GM15510 (cell line): ENCODE data around the gene ACOX3.

ENCODE experiments used
- POLR2A ChIP-seq: IDR thresholded peaks from 3 replicates; pipeline ENCODE4 v1.6.1; 2011; ENCODE audit warnings: borderline replicate concordance; ENCODE audit not compliant: insufficient read length; ENCODE audit errors: extremely low read depth

Gene ACOX3

DNA sequence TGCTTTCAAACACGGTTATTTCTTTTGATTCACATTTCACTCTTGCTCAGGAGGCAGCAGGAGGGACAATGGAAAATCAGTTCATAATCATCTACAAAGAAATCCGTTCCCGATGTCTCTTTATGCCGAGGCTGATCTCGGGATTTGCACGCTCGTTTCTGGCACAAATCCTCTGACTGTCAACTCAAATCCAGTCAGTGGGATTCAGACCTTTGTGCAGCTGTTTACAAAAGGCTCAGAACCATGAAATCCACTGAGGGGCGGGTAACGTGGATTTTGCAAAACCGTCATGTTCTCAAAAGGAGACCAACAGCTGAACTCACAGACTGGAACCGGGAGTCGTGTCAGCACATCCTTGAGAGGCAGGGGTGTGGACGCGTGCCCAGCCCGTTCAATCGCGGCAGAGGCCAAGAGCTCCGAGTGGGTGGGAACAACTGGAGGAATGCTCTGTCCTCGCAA is 46.4 kb downstream of the ACOX3 start:
- no peak for TF ChIP-seq POLR2A

DNA sequence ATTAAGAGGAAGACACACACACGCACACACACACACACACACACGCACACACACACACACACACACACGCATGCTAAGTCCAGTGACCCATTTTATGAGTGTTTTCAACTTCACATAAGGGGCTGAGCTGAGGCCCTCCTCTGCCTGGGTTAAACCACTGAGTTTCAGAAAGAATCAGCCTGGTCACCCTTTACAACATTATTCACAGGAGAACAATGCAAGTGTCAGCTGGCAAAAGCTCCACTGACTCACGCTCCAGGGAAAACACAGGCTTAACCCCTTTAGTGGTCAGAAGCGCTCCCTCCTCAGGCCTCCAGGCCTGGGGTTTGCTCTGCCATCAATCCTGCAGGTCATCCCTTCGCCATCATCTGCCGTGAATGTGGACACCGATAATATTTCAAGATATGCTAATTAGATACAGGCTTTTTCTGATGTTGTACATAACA is 46.9 kb downstream of the ACOX3 start:
- no peak for TF ChIP-seq POLR2A

DNA sequence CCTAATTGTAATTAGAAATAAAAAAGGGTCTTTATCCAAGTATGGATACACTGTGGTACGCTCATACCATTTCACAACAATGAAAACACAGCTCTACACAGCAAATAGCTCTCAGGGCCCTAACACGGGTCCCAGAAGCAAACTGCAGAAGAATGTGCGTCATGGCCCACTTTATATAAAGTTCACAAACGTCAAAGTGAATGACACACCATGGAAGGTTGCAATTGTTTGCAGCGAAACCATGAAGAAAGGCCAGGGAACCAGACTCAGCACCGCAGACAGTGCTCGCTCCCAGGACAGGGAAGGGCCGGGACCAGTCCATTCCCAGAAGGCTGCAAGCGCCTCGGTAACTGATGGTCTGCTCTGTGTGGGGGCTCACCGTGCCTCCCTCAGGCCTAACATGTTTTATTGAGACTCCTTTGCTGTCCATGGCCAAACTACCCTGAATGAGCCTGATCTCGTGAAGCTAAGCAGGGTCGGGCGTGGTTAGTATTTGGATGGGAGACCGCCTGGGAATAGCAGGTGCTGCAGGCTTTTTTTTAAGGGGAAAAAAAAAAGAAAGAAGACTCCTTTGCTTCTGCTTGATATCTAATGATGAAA is 47.8 kb downstream of the ACOX3 start:
- TF ChIP-seq POLR2A: no peak

DNA sequence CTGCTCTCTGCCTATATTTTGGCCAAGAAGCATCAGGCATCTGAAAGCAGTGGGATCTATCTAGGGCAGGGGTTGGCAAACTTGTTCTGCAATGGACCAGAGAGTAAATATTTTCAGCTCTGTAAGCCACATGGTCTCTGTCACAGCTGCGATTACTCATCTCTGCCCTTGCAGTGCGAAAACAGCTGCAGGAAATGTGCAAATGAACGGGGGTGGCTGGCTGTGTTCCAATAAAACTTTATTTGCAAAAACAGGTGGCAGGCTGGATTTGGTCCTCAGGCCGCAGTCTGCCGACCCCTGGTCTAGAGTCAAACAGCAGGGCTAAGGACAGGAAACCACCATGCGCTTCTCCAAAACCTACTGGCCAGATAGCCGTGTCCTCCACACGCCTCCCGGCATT is 48.6 kb downstream of the ACOX3 start:
- no peak for TF ChIP-seq POLR2A

DNA sequence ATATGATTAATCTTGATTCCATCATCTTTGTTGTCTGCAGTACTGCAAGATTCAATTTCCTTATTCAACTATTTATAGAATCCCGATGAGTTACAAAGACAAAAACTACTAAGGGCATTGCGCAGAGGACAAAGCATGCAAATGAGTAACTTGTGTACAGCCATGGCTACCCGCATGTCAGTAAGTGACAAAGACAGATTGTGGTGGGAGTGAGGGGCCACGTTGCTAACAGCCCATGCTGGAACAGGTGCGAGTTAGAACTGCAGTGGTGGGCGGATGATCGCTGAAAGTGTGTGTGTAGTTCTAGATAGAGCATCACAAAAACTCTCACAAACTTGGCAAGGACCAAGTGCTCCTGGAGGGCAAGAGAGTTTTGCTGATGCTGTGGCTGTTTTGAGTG is 49.5 kb downstream of the ACOX3 start:
- no peak for TF ChIP-seq POLR2A

DNA sequence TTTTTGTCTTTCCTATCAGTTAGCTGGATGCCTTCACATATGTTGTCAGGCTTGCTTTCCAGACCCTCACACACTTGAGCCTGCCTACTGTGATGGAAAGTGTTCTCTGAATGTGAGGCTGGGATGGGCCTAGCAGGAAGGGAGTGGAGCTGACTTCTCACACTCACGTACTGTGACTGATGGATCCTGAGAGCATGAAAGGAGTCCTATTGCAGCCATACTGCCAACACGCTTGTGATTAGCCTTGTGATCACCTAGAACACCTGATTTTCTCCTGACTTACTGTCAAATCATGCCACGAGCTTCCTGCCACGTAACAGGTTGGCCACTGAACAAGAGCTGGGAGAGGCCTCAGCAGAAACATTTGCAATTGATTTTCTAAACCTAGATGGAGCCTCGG is 49.9 kb downstream of the ACOX3 start:
- no peak for TF ChIP-seq POLR2A

DNA sequence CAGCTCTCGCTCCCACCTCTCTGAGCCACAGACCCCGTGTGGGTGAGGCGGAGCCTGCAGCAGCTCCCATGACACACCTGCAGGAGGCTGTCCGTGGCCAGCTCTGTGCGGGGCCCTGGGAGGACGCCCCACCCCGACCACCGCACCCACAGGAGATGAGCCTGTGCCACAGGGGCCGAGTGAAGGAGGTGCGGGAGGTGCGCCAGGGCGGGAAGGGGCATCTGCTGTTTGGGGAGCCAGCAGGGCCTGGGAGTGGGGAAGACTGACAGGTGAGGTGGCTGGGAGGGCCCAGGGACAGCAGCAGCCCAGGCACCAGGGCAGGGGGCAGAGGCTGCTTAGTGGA is 52.0 kb downstream of the ACOX3 start:
- TF ChIP-seq POLR2A: no peak

DNA sequence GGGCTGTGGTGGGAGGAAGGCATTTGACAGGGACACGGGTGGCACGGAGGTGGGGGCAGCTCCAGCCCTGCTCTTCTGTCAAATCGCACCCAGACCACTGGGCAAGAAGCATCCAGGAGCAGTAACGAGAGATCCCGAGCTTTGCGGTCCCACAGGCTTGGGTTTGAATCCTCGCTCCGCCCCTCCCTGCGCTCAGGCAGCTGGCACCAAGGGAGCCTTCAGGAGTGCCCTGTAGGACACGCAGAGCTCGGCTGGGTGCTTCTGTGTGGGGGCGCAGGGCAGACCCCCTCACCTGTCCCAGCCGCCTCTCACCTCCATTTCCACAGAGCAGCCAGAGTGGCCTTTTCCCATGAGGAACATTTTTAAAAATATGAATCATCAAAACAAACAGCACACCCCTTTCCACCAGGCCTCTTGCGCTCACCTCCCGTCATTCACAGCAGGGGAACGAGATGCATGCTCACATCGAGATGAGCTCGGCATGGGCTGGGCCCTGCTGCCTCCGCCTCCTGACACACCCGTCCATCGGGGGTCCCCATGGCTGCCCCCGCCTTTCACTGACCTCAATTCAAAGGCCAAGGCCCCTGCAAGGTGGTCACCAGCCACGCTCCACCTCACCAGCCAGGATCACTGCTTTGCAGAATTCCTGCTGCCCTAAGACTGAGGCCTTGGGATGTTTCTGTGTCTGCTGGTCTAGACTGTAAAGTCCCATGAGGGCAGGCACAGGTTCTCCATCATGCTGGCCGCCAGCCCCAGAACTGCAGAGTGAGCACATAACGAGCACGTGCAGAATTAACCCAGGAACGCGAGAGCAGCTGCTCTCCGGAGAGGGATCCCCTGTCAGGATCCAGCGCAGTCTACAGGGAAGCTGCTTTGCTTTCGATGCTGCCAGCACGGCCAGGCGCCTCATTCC is 52.7 kb downstream of the ACOX3 start:
- TF ChIP-seq POLR2A: no peak

DNA sequence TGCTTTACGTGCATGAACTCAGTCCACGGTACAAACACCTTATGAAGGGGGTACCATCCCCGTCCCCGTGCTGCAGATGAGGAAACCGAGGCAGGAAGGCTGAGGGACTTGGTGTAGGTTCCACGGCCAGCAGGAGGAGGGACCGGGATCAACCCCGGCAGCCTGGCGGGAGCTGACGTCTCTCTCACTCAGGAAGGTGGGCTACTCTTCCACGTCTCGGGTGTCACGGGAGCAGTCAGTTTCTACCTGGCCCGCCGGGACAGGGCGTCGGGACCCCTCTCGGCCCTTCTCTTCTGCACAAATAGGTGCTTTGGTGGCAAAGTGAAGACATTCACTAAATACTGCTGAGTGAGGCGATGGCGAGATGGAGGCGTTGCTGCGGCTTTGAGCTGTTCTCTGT is 53.3 kb downstream of the ACOX3 start:
- no peak for TF ChIP-seq POLR2A

DNA sequence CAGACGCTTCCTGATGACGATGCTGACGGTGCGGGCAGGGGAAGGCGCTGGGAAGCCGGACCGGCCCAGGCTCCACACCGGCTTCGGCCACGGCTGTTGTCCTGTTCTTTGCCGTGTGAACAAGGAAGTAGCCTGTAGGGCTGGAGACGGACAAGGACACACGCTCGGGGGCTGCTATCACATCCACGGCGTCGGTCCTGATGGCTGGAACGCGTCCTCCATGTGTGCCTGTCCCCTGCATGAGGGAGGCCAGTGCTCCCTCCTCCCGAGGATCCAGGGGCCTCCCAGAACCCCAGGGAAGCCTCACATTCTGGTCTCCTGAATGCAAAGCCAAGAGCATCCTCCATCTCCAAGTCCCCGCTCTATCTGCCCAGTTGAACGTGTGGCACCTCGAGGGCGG is 53.8 kb downstream of the ACOX3 start:
- TF ChIP-seq POLR2A: no peak

DNA sequence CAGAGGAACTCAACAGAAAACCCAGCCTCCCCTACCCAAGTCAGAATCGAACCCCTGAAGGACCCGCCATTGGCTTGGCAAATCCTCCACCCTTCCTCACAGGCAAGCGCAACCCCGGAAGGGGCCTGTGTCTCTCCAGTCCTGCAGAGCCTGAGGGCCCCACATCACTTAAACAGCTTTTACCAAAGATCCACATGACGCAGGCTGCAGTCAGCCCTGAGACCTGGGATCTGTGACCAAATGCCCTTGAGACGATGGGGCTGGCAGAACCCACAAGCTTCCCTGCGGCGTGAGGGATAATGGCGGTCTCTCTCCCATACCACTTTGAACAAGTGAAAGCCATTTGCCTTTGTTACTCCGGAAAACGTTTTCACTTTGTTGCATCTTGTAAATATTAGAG is 54.9 kb downstream of the ACOX3 start:
- no peak for TF ChIP-seq POLR2A

DNA sequence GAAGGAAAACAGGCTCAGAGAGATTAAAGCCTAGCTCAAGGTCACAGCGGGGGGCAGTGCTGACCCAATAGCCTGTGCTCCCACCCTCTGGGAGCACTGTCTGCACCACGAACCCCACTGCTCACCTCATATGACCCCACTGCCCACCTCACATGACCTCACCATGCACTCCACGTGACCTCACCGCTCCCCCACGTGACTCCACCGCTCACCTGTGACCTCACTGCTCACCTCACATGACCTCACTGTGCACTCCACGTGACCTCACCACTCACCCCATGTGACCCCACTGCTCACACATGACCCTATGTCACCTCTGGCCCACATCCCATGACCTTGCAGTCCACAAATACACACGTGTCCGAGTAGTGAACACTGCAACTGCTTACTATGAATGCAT is 55.4 kb downstream of the ACOX3 start:
- TF ChIP-seq POLR2A: no peak

DNA sequence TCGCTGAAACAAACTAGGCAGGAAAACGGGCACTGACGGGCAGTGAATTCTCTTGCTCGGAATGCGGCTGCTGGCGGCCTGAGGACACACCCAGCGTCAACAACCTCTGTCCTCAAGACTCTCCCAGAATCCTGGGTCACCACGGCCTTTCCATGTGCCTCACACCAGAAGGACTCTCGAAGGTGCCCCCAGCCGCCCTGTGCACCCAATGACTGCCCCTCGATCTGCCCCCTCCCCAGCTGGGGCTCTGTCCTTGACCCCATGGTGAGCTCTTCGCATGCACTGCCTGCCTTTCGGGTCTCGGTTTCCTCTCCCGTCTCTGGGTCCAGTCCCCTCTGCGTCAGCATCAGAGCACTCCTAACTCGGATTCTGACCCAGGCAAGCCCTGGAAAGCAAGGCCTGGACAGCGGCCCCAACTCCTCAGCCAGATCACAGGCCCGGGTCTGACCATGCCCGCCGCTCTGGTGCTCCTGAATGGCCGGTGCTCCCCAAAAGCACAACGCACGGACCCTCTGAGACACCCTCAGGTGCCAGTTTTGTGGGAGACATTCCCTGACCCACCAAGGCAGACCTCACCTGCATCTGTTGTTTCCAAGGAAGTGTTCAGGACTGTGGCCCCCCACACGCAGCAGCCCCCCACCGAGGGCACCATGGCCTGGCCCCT is 56.0 kb downstream of the ACOX3 start:
- no peak for TF ChIP-seq POLR2A

DNA sequence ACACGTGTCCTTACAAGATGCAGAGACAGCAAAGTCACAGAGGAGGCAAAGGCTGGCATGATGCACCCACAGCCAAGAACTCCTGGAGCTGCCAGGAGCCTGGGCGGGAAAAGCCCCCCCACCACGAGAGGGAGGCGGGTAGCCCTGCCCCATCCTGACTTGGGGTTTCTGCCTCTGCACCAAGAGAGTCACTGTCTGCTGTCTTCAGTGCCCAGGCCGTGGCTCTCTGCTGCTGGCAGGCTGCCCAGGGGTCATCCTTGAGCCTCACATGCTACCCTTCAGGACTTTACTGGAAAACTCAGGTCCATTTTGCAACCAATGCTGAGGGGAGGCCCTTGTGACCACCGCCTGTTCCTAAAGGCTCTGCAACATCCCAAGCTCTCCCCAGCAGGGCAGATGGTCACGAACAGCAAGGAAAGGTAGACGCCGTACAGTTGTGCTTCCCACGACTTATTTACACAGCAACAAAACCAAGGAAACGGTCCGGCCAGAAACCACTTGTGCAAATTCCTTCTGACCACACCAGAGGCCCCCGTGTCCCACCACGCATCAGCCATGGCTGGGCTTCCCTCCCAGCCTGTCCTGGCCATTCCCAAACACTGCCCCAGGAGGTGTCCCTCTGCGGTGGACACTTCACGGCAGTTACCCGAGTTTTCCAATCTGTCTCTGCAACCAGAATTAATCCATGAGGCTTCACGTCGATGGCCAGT is 56.9 kb downstream of the ACOX3 start:
- no peak for TF ChIP-seq POLR2A

DNA sequence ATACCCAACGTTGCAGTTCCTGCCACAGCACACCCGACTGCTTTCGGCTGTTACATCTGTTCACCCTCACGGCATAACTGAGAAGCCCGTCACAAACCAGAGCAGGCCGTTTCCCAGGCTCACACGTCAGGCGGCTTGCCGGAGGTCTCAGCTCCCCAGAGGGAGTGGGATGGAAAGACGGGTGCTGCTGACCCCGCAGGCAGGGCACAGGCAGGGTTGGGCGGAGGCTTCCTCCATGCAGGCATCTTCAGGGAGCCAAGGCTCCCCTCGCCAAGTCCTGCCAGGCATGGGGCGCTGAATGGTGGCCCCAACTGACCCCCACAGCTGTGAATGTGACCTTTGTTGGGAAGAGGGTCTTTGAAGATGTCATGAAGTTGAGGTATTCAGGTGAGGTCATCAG is 57.5 kb downstream of the ACOX3 start:
- TF ChIP-seq POLR2A: no peak
